GM12891 (cell line): ENCODE data around the gene UBE2E2.

Experiments used
- DNase-seq: peaks from one replicate; pipeline ENCODE4 v3.0.0; 2011; ENCODE audit warnings: low spot score; ENCODE audit not compliant: insufficient read length
- FAIRE-seq: peaks from 2 replicates; lab custom pipeline; 2011; peaks lifted over from hg19 to GRCh38; lab: Jason Lieb, UNC
- PAX5 ChIP-seq: IDR thresholded peaks from 2 replicates; pipeline ENCODE4 v1.6.1; 2011; ENCODE audit warnings: low read length, moderate library complexity, mild to moderate bottlenecking; ENCODE audit not compliant: insufficient read depth, severe bottlenecking
- POLR2A ChIP-seq: IDR thresholded peaks from 2 replicates; pipeline ENCODE4 v1.6.1; 2011; ENCODE audit warnings: low read depth, low read length, control low read depth
- POLR2AphosphoS5 ChIP-seq: IDR thresholded peaks from 2 replicates; pipeline ENCODE4 v1.6.1; 2011; ENCODE audit warnings: low read depth, low read length, control low read depth
- POU2F2 ChIP-seq: IDR thresholded peaks from 2 replicates; pipeline ENCODE4 v1.6.1; 2011; ENCODE audit warnings: low read depth, mild to moderate bottlenecking, control low read depth, low read length, moderate library complexity
- SPI1 ChIP-seq: IDR thresholded peaks from 2 replicates; pipeline ENCODE4 v1.6.1; 2011; ENCODE audit warnings: low read depth, low read length, control low read depth
- TAF1 ChIP-seq: IDR thresholded peaks from 2 replicates; pipeline ENCODE4 v1.6.1; 2011; ENCODE audit warnings: low read depth, low read length, control low read depth

UBE2E2 gene

GRCh38 chr3:23587513-23587912 is 384.4 kb downstream of the UBE2E2 start:
- DNase-seq (no peak), FAIRE-seq (no peak)
- TF ChIP-seq SPI1 (no peak), PAX5 (no peak), POLR2AphosphoS5 (no peak), POU2F2 (no peak), TAF1 (no peak), POLR2A (no peak)

GRCh38 chr3:23588547-23588946 is 385.4 kb downstream of the UBE2E2 start:
- DNase-seq (no peak), FAIRE-seq (no peak)
- TF ChIP-seq POLR2A (no peak), TAF1 (no peak), SPI1 (no peak), POLR2AphosphoS5 (no peak), PAX5 (no peak), POU2F2 (no peak)

- DNase-seq = no peak
- FAIRE-seq = no peak
- no peak for TF ChIP-seq SPI1
- TF ChIP-seq POLR2A = no peak
- no peak for TF ChIP-seq PAX5
- no peak for TF ChIP-seq TAF1
- no peak for TF ChIP-seq POU2F2
- no peak for TF ChIP-seq POLR2AphosphoS5
Measured at GRCh38 chr3:23589602-23590001, 386.5 kb downstream of the UBE2E2 start.

- FAIRE-seq = peak; percentile 97
- peak; percentile 42 for DNase-seq
- TF ChIP-seq POU2F2 (0 out of 2 replicates have a peak, but pooled peaks have one; percentile 21), POLR2A (no peak)
Measured at GRCh38 chr3:23590424-23591273, 387.5 kb downstream of the UBE2E2 start.

GRCh38 chr3:23591374-23591773 is 388.2 kb downstream of the UBE2E2 start:
- TF ChIP-seq POU2F2 = no peak
- no peak for TF ChIP-seq PAX5
- no peak for TF ChIP-seq POLR2A
- no peak for TF ChIP-seq SPI1
- TF ChIP-seq TAF1 = no peak
- TF ChIP-seq POLR2AphosphoS5 = no peak
- no peak for DNase-seq
- peak; percentile 13 for FAIRE-seq

- FAIRE-seq (peak; percentile 69), DNase-seq (no peak)
- TF ChIP-seq SPI1 (no peak), POLR2A (no peak), POU2F2 (no peak), TAF1 (no peak), POLR2AphosphoS5 (no peak), PAX5 (no peak)
Measured at GRCh38 chr3:23592961-23593931, 390.1 kb downstream of the UBE2E2 start.

- DNase-seq = no peak
- TF ChIP-seq SPI1 (no peak), POLR2AphosphoS5 (no peak), TAF1 (no peak), PAX5 (no peak), POU2F2 (no peak), POLR2A (no peak)
- FAIRE-seq = peak; percentile 9
Measured at GRCh38 chr3:23594066-23594465, 390.9 kb downstream of the UBE2E2 start.

GRCh38 chr3:23594894-23595670 is 392.0 kb downstream of the UBE2E2 start:
- TF ChIP-seq PAX5 (no peak), SPI1 (no peak), POLR2AphosphoS5 (no peak), POLR2A (no peak), TAF1 (no peak), POU2F2 (no peak)
- no peak for FAIRE-seq
- DNase-seq = no peak

GRCh38 chr3:23595851-23596250 is 392.7 kb downstream of the UBE2E2 start:
- DNase-seq (no peak), FAIRE-seq (no peak)
- TF ChIP-seq SPI1 (no peak), POLR2A (no peak), POU2F2 (no peak), POLR2AphosphoS5 (no peak), TAF1 (no peak), PAX5 (no peak)
